OCI-M2 (cell line): Measurements from ENCODE around the gene IL19.

ENCODE experiments used
- DNase-seq: peaks from one replicate; lab custom pipeline; 2025; ENCODE audit not compliant: unreplicated experiment; lab: John Stamatoyannopoulos, UW

Gene IL19

DNA sequence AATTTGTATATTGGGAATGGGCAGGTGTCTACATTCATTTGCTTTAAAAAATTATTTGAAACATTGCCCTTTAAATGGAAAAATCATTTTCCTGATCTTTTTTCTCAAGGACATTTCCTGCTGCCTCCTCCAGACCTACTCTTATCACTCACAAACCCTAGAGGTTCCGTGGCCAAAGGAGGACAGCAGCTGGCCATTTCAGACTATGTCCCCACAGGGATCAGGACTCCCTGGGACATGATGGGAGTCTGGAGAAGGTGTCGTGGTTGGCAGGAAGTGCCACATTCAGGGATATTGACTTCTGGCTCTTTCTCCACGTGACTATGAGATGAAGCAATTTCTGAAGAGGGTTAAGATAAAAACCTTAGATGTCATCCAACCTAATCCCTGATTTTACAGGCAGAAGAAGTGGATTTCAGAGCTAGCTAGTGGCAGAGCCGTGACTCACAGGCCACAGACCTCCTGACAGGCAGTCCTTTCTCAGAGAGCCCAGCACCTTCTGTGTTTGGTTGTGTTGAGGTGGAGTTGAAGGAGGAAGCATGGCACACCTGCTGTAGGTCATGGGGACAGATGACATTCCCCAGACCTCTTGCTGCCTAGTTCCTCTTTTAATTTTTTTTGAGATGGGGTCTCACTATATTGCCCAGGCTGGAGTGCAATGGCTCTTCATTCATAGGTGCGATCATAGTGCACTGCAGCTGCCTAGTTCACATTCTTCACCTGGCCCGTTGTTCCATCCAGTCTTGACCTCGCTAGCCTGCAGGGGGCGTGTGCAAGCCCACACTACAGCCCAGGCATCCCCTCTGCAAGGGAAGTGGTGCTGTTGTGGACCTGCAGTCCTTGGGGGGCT lies 27.2 kb downstream of the IL19 start:
- no peak for DNase-seq

- no peak for DNase-seq
Observed at GRCh38 chr1:206798384-206798996, 27.9 kb downstream of the IL19 start.

GRCh38 chr1:206799311-206799710 lies 28.7 kb downstream of the IL19 start:
- no peak for DNase-seq

DNA sequence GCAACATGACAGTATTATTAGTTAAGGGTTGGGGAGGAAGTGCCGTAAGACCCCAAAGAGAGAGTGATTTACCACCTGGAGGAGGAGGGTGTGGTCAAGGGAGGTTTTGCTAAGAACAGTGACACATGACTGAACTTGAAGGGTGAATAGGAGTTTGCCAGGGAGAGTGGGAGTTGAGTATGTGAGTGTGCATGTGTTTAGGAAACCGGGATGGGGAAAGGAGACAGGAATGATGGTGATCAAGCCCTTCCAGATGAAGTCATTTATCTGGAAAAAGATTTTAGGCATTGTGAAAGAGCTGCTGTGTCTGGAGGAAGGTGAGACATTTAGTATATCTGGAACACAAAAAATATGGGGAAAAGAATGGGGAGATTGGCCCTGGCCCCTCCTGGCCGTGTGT lies 29.8 kb downstream of the IL19 start:
- no peak for DNase-seq

GRCh38 chr1:206800891-206801290 lies 30.3 kb downstream of the IL19 start:
- no peak for DNase-seq

- DNase-seq = no peak
Observed at GRCh38 chr1:206801467-206801866, 30.9 kb downstream of the IL19 start.

DNA sequence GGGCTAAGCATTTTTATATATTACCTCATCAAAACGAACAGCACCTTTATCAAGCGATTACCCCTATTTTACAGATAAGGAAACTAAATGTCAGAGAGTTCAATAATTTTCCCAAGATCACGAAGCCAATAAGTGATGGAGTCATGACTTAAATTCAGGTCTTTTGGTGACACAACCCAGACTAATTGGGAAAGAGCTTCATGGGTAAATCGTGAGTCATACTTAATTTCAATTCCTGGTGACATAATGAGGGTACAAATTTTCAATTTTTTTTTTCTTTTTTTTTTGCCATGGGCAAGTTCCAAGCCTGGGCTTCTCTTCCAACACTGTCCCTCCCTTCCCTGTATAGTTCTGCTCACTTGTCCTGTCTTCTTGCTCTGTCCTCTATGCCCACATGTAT lies 31.8 kb downstream of the IL19 start:
- DNase-seq = no peak

GRCh38 chr1:206803221-206803730 lies 32.7 kb downstream of the IL19 start:
- DNase-seq = no peak

DNA sequence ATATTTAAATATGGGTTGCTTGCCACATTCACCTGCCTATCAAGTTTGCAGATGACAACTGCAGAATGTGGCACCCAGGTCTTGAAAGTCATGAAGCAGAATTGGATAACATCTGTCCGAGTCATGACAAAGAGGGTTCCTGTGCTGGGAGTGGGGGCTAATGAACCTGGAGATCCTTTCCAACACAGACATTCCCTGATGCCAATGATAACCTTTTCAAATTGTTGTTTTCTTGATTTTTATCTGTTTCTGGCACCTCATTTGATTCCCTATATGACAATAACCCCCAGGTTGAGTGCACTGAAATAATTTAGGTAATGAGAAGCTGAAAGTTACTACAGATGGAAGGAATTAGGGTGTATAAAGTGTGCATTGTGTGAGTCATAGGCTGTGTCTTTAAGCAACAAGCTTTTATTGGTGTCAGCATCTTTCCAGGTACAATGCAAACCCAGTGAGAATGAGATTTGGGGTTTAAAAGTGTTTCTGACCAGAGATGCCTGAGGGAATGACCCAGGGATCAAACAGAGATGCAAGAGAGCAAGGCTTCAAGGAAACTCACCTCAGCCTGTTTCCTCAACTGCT lies 33.7 kb downstream of the IL19 start:
- no peak for DNase-seq

- DNase-seq = no peak
Observed at GRCh38 chr1:206805357-206805756, 34.8 kb downstream of the IL19 start.

DNA sequence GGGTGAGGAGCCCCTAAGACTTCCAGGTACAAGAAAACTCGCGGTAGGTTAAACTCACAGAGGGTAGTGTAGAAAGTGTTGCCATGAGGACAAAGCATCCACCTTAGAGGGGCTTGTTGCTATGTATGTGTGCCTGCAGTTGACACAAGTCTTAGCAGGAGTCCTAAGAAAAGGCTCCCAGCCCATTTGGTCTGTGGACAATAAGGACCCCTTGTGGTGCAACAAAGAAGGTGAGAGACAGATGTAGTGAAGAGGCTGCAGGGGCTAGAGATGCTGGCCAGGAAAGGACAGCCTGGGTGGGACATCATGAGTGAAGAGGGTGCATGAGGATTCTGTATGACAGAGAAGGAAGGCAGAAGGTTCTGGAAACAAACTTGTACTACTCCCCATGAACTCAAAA lies 38.0 kb downstream of the IL19 start:
- DNase-seq = no peak

- no peak for DNase-seq
Observed at GRCh38 chr1:206809504-206810084, 39.0 kb downstream of the IL19 start.

- DNase-seq = no peak
Observed at GRCh38 chr1:206812471-206812870, 41.9 kb downstream of the IL19 start.

- DNase-seq = no peak
Observed at GRCh38 chr1:206814716-206815341, 44.3 kb downstream of the IL19 start.

DNA sequence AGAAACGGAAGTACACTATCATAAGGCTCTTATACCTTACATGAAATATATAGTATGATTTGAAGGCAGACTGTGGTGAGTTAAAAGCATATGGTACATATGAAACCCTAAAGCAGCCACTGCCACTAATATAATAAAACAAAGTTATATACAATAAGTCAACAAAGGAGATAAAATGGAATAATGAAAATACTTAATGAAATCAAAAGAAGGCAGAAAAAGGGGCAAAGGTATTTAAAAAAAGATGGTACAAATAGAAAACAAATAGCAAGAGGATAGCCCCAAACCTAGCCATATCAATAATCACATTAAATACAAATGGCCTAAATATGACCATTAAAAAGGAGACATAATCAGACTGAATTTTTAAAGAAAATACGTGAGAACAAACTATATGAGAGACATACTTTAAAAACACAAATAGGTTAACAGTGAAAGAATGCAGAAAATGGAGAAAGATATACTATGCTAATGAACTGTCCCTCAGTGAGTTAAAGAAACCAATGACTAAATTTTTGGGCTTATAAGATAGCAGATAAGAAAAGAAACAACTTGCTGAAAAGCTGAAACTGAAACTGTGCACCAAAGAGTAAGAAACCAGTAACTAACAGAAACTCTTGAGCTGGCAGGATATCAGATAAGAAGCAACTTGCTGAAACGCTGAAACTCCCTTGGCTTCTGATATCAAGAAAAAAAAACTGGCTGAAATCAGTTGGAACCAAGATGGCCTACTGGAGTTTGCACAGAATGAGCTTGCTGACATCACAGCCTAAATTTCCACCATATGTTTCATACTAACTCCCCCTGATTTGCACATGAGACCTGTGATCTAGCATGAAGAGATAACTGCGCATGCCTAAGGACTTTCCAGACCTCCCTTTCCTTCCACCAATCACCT lies 46.1 kb downstream of the IL19 start:
- no peak for DNase-seq

- DNase-seq = no peak
Observed at GRCh38 chr1:206821493-206821892, 50.9 kb downstream of the IL19 start.

DNA sequence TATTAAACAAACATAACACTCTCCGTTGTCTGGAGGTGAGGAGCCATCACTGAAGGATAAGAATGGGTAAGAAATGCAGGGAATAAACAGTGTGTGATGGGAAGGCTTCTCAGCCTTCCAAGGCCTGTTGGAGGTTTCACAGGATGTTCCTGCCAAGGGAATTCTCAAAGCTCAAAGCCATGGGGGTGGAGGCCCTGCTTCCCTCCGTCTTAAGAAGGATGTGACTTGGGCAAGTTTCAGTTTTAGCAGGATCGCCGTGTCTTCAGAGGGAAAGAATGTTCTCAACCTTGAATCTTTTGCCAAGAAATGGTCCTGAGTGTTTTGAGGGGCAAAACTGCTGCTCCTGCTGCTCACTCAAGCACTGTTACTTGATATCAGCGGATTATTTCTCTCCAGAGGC lies 53.2 kb downstream of the IL19 start:
- no peak for DNase-seq

DNA sequence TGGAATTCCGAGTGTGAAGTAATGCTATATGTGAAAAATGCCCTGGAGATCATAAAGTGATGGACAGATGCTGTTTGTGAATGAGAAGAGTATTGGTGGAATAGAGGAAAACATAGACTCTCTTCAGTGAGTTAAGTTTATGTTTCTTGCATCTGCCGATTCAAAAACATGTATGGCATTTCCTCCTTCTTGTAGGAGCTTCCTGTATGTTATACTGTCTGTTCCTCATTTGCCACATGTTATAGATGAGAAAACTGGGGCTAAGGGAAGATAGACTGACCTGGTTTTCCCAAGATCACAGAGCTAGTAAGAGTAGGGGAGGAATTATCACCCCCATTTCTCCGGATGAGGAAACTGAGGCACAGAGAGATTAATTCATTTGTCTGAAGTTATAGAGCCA lies 53.8 kb downstream of the IL19 start:
- DNase-seq = no peak

DNA sequence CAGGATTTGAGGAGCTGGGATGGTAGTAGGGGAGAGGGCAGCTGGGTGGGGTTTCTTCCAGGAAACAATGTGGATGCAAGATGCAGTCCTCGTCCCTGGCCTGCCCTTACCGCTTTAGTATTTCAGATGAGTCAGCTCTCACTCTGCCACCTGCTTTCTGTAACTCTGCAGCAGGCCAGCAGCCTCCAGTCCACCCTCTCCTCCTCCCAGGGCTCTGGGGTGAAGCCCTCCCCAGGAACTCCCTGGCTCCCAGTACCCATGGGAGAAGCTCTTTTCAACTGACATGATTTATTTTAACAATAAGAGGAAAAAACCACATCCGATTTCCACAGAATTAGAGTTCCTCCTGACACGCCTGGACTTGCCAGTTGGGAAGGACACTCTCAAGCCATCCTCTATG lies 55.8 kb downstream of the IL19 start:
- DNase-seq = no peak

GRCh38 chr1:206828061-206828460 lies 57.5 kb downstream of the IL19 start:
- no peak for DNase-seq
